HL-60/S4 treated with retinoic acid at 250 ng/mL for 4 days and 3 days (cell line): ENCODE measurements around the gene CMKLR1.

Experiments
- in situ Hi-C: fragments of 300-500 bp; cut with MboI; formaldehyde crosslinking; loops from 2 replicates; pipeline ENCODE4 v1.7.0; 2022; ENCODE audit warnings: low sequenced_read_pairs

CMKLR1 gene, protein sequence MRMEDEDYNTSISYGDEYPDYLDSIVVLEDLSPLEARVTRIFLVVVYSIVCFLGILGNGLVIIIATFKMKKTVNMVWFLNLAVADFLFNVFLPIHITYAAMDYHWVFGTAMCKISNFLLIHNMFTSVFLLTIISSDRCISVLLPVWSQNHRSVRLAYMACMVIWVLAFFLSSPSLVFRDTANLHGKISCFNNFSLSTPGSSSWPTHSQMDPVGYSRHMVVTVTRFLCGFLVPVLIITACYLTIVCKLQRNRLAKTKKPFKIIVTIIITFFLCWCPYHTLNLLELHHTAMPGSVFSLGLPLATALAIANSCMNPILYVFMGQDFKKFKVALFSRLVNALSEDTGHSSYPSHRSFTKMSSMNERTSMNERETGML

DNA sequence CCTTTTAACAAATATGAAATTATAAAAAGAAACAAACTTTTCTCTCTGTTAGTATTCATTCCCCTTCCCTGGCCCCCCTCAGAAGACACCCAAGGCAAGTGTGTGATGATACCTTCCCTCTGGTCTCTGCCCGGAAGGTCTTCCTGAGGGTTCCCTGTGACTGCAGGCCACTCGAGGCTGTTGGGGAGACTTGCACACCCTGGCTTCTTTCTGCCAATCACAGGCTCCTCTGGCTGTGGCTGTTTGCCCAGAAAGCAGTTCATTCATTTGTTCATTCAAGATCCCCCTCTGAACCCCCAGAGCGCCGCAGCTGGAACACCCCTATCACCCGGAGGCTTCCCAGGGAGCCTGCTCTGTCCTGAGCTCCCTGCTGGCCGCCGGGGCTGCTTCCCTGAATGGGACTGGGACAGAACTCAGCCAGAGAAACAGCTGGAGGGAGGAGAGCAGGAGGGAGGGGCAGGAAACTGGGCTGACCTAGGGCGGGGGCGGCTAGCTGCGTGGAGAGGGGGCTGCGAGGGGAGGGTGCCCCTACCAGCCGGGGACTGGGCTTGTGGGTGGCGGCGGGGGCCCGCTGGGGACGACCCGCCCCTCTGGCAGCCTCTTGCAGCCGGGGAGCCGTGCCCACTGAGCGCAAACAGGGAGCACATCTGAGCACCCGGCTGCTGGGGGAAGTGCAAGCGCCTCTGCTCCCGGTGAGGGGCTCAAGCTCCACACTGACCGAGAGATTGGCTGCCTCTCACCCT lies at the start of gene CMKLR1:
Gene CMKLR1 (minus strand): TSS at position 397 of the 743 bp plus-strand sequence. CDS start 45,720 bp downstream, outside the sequence.
- in situ Hi-C loops: no loop called here

DNA sequence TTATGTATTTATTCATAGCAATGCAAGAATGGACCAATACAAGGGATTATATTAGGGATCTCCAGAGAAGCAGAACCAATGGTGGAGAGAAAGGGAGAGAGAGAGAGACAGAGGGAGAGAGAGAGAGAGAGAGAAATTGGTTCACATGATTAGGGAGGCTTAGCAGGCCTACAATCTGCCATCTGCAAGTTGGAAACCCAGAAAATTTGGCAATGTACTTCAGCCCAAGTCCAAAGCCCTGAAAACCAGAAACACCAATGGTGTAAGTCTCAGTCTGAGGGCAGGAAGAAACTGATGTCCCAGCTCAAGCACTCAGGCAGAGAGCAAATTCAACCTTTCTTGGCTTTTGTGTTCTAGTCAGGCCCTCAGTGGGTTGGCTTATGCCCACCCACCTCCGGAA lies 48.7 kb upstream of the CMKLR1 start:
- in situ Hi-C loops: no loop called here

GRCh38 chr12:108386709-108387360 lies 47.7 kb upstream of the CMKLR1 start:
- in situ Hi-C loops: no loop called here

- in situ Hi-C loops: no loop called here
Measured at GRCh38 chr12:108382437-108382801, 43.3 kb upstream of the CMKLR1 start.

DNA sequence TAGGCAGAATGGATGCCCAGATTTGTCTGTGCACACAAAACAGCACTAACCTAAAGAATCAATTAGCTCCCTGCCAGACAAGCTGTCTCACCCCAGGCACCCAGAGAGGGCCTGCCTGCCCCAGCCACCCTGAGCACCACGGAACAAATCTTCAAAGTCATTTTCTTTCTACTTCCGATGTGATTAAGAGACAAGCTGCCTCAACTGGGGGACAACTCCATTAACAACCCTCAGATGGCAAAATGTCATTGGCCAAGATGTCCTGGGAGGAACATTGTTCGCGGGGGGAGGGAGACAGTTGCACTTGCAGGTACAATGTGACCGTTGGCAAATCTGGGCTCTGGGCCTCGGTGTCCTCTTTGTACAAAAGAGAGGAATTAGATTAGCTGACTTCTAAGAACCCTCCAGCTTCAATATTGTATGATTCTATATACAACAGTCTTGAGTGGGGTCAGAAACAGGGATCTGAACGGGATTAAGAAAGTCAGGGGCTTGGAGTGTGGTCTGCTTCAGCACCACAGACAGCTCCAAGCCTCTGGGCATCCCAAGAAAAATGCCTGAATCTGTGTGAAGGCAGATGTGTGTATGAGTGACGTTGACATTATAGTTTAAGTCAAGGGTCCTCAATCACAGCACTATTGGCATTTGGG lies 42.8 kb upstream of the CMKLR1 start:
- in situ Hi-C loops: no loop called here

- in situ Hi-C loops: no loop called here
Measured at GRCh38 chr12:108380382-108380781, 41.3 kb upstream of the CMKLR1 start.

DNA sequence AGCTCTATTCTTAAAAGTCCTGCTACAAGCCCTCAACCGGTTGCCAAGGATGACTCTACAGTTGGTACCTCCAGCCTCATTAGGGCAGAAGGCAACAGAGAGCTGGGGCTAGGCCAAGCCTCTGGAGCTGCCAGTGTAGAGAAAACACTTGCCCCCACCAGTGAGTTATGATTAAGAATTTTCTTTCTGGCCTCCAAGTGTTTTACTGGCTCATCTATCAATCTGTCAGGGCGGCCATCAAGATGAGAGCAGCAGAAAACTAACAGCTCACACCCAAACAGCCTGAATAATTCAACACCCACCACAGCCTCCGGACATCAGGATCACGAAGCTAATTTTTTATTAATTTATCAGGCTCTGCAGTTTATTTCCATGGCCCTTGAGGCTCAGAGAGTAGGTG lies 40.7 kb upstream of the CMKLR1 start:
- in situ Hi-C loops: no loop called here

DNA sequence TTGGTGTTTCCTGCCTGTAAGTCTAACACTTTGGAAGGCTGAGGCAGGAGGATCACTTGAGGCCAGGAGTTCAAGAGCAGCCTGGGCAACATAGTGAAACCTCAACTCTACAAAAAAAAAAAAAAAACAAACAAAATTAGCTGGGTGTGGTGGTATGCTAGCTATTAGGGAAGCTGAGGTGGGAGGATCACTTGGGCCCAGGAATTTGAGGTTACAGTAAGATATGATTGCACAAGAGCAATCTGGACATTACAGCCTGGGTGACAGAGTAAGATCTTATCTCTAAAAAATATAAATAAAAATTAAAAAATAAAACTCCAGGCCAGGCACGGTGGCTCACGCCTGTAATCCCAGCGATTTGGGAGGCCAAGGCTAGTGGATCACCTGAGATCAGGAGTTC lies 39.8 kb upstream of the CMKLR1 start:
- in situ Hi-C loops: no loop called here

DNA sequence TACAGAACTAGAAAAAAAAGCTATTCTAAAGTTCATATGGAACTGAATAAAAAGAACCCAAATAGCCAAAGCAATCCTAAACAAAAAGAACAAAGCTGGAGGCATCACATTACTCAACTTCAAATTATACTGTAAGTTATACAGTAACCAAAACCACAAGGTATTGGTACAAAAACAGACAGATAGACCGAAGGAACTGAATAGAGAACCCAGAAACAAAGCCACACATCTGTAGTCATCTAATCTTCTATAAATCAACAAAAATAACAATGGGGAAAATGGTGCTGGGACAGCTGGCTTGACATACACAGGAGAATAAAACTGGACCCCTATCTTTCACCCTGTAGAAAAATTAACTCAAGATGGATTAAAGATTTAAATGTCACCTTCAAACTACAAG lies 38.1 kb upstream of the CMKLR1 start:
- in situ Hi-C loops: no loop called here

GRCh38 chr12:108375986-108376663 lies 37.0 kb upstream of the CMKLR1 start:
- in situ Hi-C loops: no loop called here

- in situ Hi-C loops: no loop called here
Measured at GRCh38 chr12:108374596-108375320, 35.6 kb upstream of the CMKLR1 start.

DNA sequence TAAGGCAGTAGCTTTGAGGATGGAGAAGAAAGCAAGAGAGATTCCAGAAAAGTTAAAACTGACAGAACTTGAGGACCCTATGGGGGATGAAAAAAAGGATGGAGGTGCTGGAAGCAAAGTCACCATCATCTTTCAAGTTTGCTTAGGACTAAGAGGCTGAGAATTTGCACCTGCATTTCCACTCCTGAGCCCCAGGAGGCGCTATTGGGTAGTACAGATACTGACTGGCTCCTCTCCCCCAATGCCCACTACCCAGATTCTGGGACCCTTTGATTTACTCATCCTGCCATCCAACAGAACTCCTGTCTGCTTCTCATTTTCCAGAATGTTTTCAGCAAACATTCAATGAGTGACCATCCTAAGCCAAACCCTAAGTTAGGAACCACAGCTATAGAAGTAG lies 34.0 kb upstream of the CMKLR1 start:
- in situ Hi-C loops: no loop called here

DNA sequence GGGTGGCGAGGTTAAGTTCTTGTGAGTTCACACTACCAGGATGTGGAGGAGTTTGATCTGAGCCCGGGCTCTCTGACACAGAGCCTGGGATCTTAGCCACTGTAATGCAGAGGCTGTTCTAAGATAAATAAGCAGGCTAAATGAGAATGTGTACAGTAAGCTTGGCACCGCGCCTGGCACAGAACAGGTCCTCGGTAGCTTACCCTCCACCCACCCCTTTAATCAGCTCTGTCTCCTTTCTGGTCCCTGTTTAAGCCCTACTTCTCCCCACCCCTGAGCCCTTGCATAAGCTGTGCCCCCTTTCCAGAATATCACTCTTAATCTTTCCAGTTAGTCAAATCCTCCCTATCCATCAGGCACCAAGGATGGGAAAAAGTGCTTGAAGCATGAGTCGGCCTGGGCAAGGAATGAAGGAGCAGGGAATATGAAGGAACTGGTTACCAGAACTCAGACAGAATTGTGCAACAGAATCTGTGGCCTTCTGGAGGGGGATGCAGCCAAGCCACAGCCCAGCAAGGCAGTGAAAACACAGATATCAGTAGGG lies 32.8 kb upstream of the CMKLR1 start:
- in situ Hi-C loops: no loop called here

DNA sequence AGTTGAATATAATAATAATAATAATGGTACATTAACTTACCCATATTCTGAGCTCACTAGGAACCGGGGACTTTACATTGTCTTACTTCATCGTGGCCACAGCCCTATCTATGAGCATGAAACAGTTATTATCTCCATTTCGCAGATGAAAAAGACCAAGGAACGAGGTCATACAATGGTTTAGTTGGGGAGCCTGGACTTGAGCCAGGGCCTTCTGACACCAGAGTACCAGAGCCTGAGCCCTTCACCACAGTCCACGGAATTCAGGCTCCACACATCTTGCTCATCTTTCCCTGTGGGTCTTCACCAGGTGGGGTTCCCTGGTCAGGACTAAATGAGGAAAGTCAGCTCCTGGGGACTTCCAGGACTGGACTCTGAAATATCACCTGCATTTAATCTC lies 31.3 kb upstream of the CMKLR1 start:
- in situ Hi-C loops: no loop called here

DNA sequence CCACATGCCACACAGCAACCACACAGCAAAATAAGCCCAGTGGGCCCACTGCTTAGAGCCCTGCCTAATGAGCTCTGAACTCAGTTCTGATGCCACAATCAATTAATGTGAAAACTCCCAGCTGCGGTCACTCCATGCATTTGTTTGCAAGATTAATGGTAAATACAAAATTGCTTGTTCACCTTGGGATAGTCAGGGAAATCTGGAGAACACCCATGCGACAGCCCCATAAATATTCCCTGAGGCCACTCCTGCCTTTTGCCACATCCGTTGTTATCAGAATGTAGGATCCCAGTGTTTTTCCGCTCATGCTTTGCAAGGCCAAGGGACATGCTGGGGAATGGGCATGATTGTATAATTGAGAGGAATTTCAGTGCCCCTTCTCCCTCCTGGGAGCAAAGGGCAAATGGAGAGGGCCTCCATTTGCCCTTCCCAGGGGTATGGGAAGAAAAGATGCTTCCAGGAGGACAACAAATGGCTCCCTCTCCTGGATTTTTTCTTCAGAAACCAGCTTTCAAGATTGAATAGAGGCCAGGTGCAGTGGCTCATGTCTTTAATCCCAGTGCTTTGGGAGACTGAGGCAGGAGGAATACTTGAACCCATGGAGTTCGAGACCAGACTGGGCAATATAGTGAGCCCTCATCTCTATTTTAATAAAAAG lies 30.8 kb upstream of the CMKLR1 start:
- in situ Hi-C loops: no loop called here

GRCh38 chr12:108368089-108368488 lies 29.0 kb upstream of the CMKLR1 start:
- in situ Hi-C loops: no loop called here

- in situ Hi-C loops: no loop called here
Measured at GRCh38 chr12:108367436-108367835, 28.3 kb upstream of the CMKLR1 start.

- in situ Hi-C loops: no loop called here
Measured at GRCh38 chr12:108365324-108365723, 26.2 kb upstream of the CMKLR1 start.

GRCh38 chr12:108364879-108365278 lies 25.8 kb upstream of the CMKLR1 start:
- in situ Hi-C loops: no loop called here
